ENCODE data around the gene MBD2.

DNA sequence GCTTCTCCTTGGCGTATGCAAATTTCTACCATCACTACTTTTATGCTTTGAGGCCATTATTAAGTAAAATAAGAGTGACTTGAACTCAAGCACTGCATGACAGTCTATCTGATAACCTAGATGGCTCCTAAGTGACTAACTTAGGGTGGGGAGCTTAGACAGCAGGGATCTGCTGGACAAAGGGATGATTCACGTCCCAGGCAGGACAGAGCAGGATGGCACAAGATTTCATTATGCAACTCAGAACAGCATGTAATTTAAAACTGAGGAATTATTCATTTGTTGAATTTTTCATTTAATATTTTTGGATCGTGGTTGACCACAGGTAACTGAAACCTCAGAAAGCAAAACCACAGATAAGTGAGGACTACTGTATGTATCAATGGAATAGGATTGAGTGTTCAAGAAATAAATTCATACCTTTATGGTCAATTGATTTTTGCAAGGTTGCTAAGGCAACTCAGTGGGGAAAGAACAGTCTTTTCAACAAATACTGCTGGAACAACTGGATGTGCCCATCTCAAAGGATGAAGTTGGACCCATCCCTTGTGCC is 115.3 kb downstream of the MBD2 start:
- TF ChIP-seq, protein P1, sequence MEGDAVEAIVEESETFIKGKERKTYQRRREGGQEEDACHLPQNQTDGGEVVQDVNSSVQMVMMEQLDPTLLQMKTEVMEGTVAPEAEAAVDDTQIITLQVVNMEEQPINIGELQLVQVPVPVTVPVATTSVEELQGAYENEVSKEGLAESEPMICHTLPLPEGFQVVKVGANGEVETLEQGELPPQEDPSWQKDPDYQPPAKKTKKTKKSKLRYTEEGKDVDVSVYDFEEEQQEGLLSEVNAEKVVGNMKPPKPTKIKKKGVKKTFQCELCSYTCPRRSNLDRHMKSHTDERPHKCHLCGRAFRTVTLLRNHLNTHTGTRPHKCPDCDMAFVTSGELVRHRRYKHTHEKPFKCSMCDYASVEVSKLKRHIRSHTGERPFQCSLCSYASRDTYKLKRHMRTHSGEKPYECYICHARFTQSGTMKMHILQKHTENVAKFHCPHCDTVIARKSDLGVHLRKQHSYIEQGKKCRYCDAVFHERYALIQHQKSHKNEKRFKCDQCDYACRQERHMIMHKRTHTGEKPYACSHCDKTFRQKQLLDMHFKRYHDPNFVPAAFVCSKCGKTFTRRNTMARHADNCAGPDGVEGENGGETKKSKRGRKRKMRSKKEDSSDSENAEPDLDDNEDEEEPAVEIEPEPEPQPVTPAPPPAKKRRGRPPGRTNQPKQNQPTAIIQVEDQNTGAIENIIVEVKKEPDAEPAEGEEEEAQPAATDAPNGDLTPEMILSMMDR (IDR thresholded peaks at IDR 0.05 in 4 of 5, conservative IDR thresholded peaks at IDR 0.05 in 1 of 5) = no peak
- no peak for TF ChIP-seq POLR2A (IDR thresholded peaks at IDR 0.05)
